ENCODE measurements around the gene KRTAP10-9. TPM values are rescaled to one million over a fixed set of nuclear protein-coding genes. Genes with fewer than 3 reads are reported as not detected.

Gene KRTAP10-9
- polyA plus RNA-seq, 3 donors = not detected

Other genes starting within 250 kb of the KRTAP10-9 start
- gene LRRC3, start 171.6 kb upstream of the KRTAP10-9 start, polyA plus RNA-seq (ENCODE audit: insufficient read length in 3 of 3) = 1 to 10 TPM; 4.1 to 6.0 (median 5.8) TPM
- gene KRTAP10-1, start 86.9 kb upstream of the KRTAP10-9 start, polyA plus RNA-seq (ENCODE audit: insufficient read length in 3 of 3) = not detected
- gene KRTAP10-2, start 75.6 kb upstream of the KRTAP10-9 start, polyA plus RNA-seq (ENCODE audit: insufficient read length in 3 of 3) = not detected
- not detected for gene KRTAP10-3, start 68.3 kb upstream of the KRTAP10-9 start, polyA plus RNA-seq (ENCODE audit: insufficient read length in 3 of 3)
- gene KRTAP10-4, start 53.4 kb upstream of the KRTAP10-9 start, polyA plus RNA-seq (ENCODE audit: insufficient read length in 3 of 3) = not detected
- gene KRTAP10-5, start 46.5 kb upstream of the KRTAP10-9 start, polyA plus RNA-seq (ENCODE audit: insufficient read length in 3 of 3) = not detected
- gene KRTAP10-6, start 34.6 kb upstream of the KRTAP10-9 start, polyA plus RNA-seq (ENCODE audit: insufficient read length in 3 of 3) = not detected
- gene KRTAP10-7, start 26.5 kb upstream of the KRTAP10-9 start, polyA plus RNA-seq (ENCODE audit: insufficient read length in 3 of 3) = not detected
- not detected for gene KRTAP10-8, start 15.0 kb upstream of the KRTAP10-9 start, polyA plus RNA-seq (ENCODE audit: insufficient read length in 3 of 3)
- gene KRTAP10-10, start 10.3 kb downstream of the KRTAP10-9 start, polyA plus RNA-seq (ENCODE audit: insufficient read length in 3 of 3) = not detected
- gene KRTAP10-11, start 19.3 kb downstream of the KRTAP10-9 start, polyA plus RNA-seq (ENCODE audit: insufficient read length in 3 of 3) = not detected
- gene KRTAP12-4, start 27.6 kb downstream of the KRTAP10-9 start, polyA plus RNA-seq (ENCODE audit: insufficient read length in 3 of 3) = not detected
- gene KRTAP12-3, start 30.8 kb downstream of the KRTAP10-9 start, polyA plus RNA-seq (ENCODE audit: insufficient read length in 3 of 3) = not detected
- not detected for gene KRTAP12-2, start 39.8 kb downstream of the KRTAP10-9 start, polyA plus RNA-seq (ENCODE audit: insufficient read length in 3 of 3)
- not detected for gene KRTAP12-1, start 55.1 kb downstream of the KRTAP10-9 start, polyA plus RNA-seq (ENCODE audit: insufficient read length in 3 of 3)
- not detected for gene KRTAP10-12, start 70.1 kb downstream of the KRTAP10-9 start, polyA plus RNA-seq (ENCODE audit: insufficient read length in 3 of 3)
- 1 to 10 TPM in 1 of 3 donors, under 1 TPM in 2; 0.82 to 1.5 (median 0.89) TPM for gene TSPEAR, start 84.5 kb downstream of the KRTAP10-9 start, polyA plus RNA-seq (ENCODE audit: insufficient read length in 3 of 3)
- gene UBE2G2, start 174.7 kb downstream of the KRTAP10-9 start, polyA plus RNA-seq (ENCODE audit: insufficient read length in 3 of 3) = 100 to 1,000 TPM in 1 of 3 donors, 10 to 100 TPM in 2; 82.1 to 132 (median 83.4) TPM
- gene SUMO3, start 191.0 kb downstream of the KRTAP10-9 start, polyA plus RNA-seq (ENCODE audit: insufficient read length in 3 of 3) = 100 to 1,000 TPM in 2 of 3 donors, 10 to 100 TPM in 1; 93.3 to 123 (median 115) TPM
- gene PTTG1IP, start 246.6 kb downstream of the KRTAP10-9 start, polyA plus RNA-seq (ENCODE audit: insufficient read length in 3 of 3) = 100 to 1,000 TPM; 260 to 299 (median 281) TPM